AG09319 (cell line): ENCODE data around the gene GAP43.

ENCODE experiments used
- DNase-seq: peaks from one replicate; pipeline ENCODE4 v3.0.0-alpha.2; 2010; ENCODE audit warnings: low read depth; ENCODE audit errors: extremely low read depth
- CTCF ChIP-seq: IDR thresholded peaks from 2 replicates; pipeline ENCODE4 v1.5.1; 2011; ENCODE audit warnings: low read depth, mild to moderate bottlenecking, inconsistent platforms, low read length, moderate library complexity

GAP43 gene

GRCh38 chr3:115660646-115661337, 37.5 kb downstream of the GAP43 start:
- no peak for TF ChIP-seq CTCF
- DNase-seq, result no peak

GRCh38 chr3:115662356-115662755, 39.0 kb downstream of the GAP43 start:
- TF ChIP-seq CTCF, result no peak
- no peak for DNase-seq

- DNase-seq, result no peak
- TF ChIP-seq CTCF, result no peak
Observed at GRCh38 chr3:115663414-115663813, 40.1 kb downstream of the GAP43 start.

- no peak for DNase-seq
- no peak for TF ChIP-seq CTCF
Observed at GRCh38 chr3:115666081-115666480, 42.8 kb downstream of the GAP43 start.

- TF ChIP-seq CTCF, result no peak
- DNase-seq, result no peak
Observed at GRCh38 chr3:115666920-115667737, 43.8 kb downstream of the GAP43 start.

GRCh38 chr3:115667738-115668065, 44.4 kb downstream of the GAP43 start:
- no peak for TF ChIP-seq CTCF

GRCh38 chr3:115670911-115671310, 47.6 kb downstream of the GAP43 start:
- no peak for TF ChIP-seq CTCF
- no peak for DNase-seq

More at GRCh38 chr3:115667738-115668065, 44.4 kb downstream of the GAP43 start:
- DNase-seq, result no peak
